ENCODE results near the gene ZSCAN22. TPM values are rescaled to one million over a fixed set of nuclear protein-coding genes. Genes with fewer than 3 reads are reported as not detected.
A peak's percentile ranks its signal among the peaks of the same experiment; 100 is the strongest.

ZSCAN22 gene
- total and polyA plus RNA-seq, 8 donors: 0.45 to 5.2 (median 1.3) TPM; not detected in 1

DNA sequence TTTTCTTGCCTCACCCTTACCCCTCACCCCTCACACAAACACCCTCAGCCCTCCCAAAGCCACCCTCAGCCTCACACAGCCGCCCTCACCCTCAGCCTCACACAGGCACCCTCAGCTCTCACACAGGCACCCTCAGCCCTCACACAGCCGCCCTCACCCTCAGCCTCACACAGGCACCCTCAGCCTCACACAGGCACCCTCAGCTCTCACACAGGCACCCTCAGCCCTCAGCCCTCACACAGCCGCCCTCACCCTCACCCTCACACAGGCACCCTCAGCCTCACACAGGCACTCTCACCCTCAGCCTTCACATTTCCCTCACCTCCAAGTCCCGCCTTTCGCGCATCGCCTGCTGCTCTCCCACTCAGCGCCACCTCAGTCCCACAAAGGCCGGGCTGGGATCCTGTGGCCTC, 287 bp upstream of the ZSCAN22 start:
- Histone ChIP-seq H3K4me1 (peaks cover 14 to 39% (median 32%) of the 10 kb centered on the region in 4 donors), H3K27ac (peak overlapping the region; percentile 80 to 93 (median 90)), H3K36me3 (peaks cover 0 to 16% (median 12%) of the 10 kb centered on the region in 4 donors), H3K9me3 (no peaks in the 10 kb centered on the region), H3K4me3 (peak overlapping the region; percentile 57 to 79 (median 67)), H3K27me3 (no peaks in the 10 kb centered on the region)
- no peak for DNase-seq
- intact Hi-C loops (cut with DNase I; ENCODE audit: low total_unique reads): no loop called here
- 1 to 4% (median 3%) methylated on average over 9 of the region's 9 CpGs for WGBS, 5 donors
- TF ChIP-seq EP300 (IDR thresholded peaks at IDR 0.05) (no peak), POLR2AphosphoS5 (IDR thresholded peaks at IDR 0.05) (no peak), POLR2A (IDR thresholded peaks at IDR 0.05) (peak in 1 of 4 donors; percentile 58)

DNA sequence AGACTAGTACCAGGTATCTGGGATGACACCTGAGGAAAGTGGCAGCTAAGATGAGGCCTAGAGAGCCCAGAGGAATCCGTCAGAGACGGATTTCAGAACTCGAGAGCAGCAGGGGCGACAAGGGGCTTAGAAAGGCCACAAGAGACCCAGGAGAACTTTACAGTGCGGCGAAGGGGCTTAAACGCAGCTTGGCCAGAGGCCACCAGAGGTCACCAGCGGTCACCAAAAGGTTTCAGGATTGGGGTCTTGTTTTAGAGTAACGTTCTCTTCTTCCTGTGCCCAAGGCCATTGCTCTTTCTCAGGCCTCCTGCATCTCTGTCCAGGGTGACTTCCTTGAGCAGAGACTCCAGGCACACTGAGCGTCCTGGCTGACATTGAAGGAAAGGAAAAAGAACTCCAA, 2.2 kb downstream of the ZSCAN22 start:
- 67 to 81% (median 71%) methylated on average over 10 of the region's 10 CpGs for WGBS, 5 donors
- Histone ChIP-seq H3K36me3 (no peaks in the 10 kb centered on the region), H3K27me3 (no peaks in the 10 kb centered on the region), H3K4me3 (no peak overlapping the region), H3K9me3 (no peaks in the 10 kb centered on the region), H3K27ac (no peak overlapping the region), H3K4me1 (peaks cover 14 to 39% (median 32%) of the 10 kb centered on the region in 4 donors)
- intact Hi-C loops (cut with DNase I; ENCODE audit: low total_unique reads): no loop called here
- peak in 1 of 2 donors; percentile 24 for DNase-seq
- TF ChIP-seq EP300 (IDR thresholded peaks at IDR 0.05) (no peak), POLR2AphosphoS5 (IDR thresholded peaks at IDR 0.05) (no peak), POLR2A (IDR thresholded peaks at IDR 0.05) (no peak)
- TF ChIP-seq, protein P1, sequence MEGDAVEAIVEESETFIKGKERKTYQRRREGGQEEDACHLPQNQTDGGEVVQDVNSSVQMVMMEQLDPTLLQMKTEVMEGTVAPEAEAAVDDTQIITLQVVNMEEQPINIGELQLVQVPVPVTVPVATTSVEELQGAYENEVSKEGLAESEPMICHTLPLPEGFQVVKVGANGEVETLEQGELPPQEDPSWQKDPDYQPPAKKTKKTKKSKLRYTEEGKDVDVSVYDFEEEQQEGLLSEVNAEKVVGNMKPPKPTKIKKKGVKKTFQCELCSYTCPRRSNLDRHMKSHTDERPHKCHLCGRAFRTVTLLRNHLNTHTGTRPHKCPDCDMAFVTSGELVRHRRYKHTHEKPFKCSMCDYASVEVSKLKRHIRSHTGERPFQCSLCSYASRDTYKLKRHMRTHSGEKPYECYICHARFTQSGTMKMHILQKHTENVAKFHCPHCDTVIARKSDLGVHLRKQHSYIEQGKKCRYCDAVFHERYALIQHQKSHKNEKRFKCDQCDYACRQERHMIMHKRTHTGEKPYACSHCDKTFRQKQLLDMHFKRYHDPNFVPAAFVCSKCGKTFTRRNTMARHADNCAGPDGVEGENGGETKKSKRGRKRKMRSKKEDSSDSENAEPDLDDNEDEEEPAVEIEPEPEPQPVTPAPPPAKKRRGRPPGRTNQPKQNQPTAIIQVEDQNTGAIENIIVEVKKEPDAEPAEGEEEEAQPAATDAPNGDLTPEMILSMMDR (IDR thresholded peaks at IDR 0.05): no peak

DNA sequence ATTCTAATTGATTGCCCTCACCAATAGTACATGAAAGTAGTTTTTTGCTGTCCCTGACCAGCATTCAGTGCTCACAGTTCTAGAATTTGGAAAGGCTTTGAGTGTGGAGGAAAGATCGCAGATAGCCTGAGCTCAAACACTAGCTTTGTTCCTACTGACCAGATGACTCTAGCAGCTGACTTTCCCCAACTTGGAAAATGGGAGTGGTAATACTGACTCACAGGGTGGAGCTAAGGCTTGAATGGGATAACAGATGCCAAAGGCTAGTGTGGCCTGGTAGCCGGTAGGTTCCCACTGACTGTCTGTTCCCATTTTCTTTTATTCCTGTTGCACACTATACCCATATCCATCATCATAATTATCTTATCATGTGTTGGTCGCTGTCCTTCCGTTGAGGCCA, 3.7 kb downstream of the ZSCAN22 start:
- intact Hi-C loops (cut with DNase I; ENCODE audit: low total_unique reads): no loop called here
- no peak overlapping the region for H3K4me3 ChIP-seq
- peak; percentile 31 to 79 for DNase-seq
- TF ChIP-seq POLR2A (IDR thresholded peaks at IDR 0.05) (no peak), EP300 (IDR thresholded peaks at IDR 0.05) (no peak), POLR2AphosphoS5 (IDR thresholded peaks at IDR 0.05) (peak in 2 of 3 donors; percentile 59 to 68)
- TF ChIP-seq, protein P1 (IDR thresholded peaks at IDR 0.05): no peak
- peak overlapping the region in 4 of 5 donors; percentile 32 to 68 (median 49) for H3K27ac ChIP-seq
- WGBS, 5 donors: 43 to 82% (median 57%) methylated on average over 4 of the region's 4 CpGs
- no peaks in the 10 kb centered on the region for H3K9me3 ChIP-seq
- no peaks in the 10 kb centered on the region for H3K27me3 ChIP-seq
- peaks cover 6 to 14% (median 12%) of the 10 kb centered on the region in 4 donors for H3K36me3 ChIP-seq
- H3K4me1 ChIP-seq: peaks cover 14 to 33% (median 28%) of the 10 kb centered on the region in 4 donors

DNA sequence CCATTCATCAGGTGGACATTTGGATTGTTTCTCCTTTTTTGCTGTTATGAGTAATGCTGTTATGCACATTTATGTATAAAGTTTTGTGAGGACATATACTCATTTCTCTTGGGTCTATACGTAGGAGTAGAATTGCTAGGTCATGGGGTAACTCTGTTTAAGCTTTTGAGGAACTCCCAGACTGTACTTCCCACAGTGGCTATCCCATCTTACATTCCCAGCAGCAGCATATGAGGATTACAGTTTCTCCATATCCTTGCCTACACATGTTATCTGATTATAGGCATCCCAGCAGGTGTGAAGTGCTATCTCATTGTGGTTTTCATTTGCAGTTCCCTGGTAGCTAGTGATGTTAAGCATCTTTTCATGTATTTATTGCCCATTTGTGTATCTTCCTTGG, 5.9 kb downstream of the ZSCAN22 start:
- 79 to 100% (median 88%) methylated on average over 1 of the region's 1 CpG for WGBS, 5 donors

More for the DNA sequence above, 5.9 kb downstream of the ZSCAN22 start:
- Histone ChIP-seq H3K36me3 (peaks cover 11 to 33% (median 31%) of the 10 kb centered on the region in 4 donors), H3K27ac (no peak overlapping the region), H3K4me3 (no peak overlapping the region), H3K4me1 (peaks cover 3 to 20% (median 13%) of the 10 kb centered on the region in 4 donors), H3K9me3 (no peaks in the 10 kb centered on the region), H3K27me3 (no peaks in the 10 kb centered on the region)
- DNase-seq: no peak
- TF ChIP-seq POLR2A (IDR thresholded peaks at IDR 0.05): no peak
- TF ChIP-seq POLR2AphosphoS5 (IDR thresholded peaks at IDR 0.05): no peak
- no peak for TF ChIP-seq EP300 (IDR thresholded peaks at IDR 0.05)
- TF ChIP-seq, protein P1 (IDR thresholded peaks at IDR 0.05): no peak
- intact Hi-C loops (cut with DNase I; ENCODE audit: low total_unique reads): no loop called here
